SK-N-MC (cell line): ENCODE results near the gene ADGRA1.

Experiments used
- EZH2 ChIP-seq: fragments of 200-600 bp; sonication (generic); IDR thresholded peaks from one replicate; pipeline ENCODE4 v1.6.1; 2017; ENCODE audit warnings: antibody characterized with exemption
- FOXP2 ChIP-seq: optimal IDR thresholded peaks from 2 replicates; pipeline ENCODE3; 2011; ENCODE audit warnings: mild to moderate bottlenecking, moderate library complexity; ENCODE audit not compliant: insufficient read depth; ENCODE audit errors: extremely low read length, control extremely low read depth

DNA sequence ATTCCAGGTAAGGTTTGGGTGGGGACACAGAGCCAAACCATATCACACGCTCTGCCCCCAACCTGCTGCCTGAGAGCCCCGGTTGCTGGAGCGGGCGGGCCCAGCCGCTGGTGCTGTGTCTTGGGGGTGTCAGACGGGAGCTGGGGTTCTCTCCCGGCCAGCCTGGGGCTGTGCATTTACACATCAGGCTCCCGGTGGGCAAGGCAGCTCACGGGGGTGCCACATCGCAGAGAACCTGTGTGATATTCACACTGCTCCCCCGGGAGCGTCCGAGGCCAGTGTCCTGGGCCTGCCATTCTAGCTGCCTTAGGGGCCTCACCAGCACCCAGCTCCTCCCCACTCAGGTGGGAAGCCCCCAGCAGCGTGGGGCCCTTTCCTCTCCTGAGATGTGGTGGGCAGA is 35.6 kb upstream of the ADGRA1 start:
- TF ChIP-seq FOXP2 (no peak), EZH2 (no peak)
